Forelimb muscle (tissue), 1 donor: ENCODE results near the gene COQ7. TPM values are rescaled to one million over a fixed set of nuclear protein-coding genes. Genes with fewer than 3 reads are reported as not detected.

Experiments
- DNase-seq: peaks from one replicate; pipeline ENCODE4 v3.0.0-alpha.2; 2013; ENCODE audit warnings: low read depth
- polyA plus RNA-seq: library from polyadenylated mRNA; unstranded; fragments of 120-200 nt; gene quantifications from one replicate; pipeline ENCODE4 v1.2.1, GENCODE V29; 2013; ENCODE audit not compliant: insufficient read length

The COQ7 gene
- polyA plus RNA-seq, 1 donor, result 31.2 TPM

DNA sequence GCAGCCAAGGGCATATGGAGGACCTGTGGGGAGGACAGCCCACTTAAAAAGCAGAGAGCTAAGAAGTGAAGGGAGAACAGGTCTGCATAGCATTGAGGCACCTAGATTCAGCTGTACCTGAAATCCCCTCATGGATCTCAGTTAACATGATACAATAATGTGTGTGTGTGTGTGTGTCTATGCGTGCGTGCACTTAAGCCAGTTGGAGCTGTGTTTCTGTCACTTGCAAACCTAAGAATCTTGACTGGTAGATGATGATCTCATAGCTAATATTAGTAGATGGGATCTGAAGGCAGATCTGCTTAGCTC lies 44.6 kb downstream of the COQ7 start:
- DNase-seq, result no peak

DNA sequence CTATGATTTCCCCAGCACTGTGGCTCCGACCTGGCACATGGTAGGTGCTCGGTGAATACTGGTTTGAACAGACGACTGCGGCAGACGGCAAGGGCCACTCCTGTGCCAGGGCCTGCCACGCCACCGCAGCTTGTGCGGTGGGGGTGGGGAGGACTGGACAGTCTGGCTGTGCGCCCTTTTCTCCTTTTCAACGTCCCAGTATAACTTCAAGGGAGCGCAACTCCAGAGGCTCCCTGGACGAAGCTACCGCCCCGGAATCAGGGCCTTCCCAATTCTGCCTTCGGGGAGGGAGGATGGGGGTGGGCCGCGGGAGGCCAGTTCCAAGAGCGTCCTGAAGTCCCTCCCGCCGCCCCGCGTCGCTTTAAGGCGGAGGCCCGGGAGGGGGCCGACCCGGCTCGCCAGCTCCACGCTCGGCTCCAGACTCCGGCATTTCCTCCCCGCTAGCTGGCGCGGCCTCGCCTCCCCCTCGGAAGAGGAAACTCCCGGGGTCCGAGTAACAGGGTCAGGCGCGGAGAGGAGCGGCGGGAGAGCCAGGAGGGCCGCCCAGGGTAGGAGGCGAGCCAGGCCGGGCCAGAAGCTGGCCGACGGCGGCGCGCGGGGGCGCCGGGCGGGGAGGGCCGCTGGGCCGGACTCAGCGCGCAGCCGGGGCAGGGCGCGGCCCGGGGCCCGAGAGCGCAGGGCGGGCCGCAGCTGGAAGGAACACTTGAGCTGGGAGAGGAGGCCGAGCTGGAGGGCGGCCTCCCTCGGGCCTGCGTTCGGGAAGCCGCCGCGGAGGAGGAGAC lies 46.4 kb downstream of the COQ7 start, which contains the start of gene ITPRIPL2:
Gene ITPRIPL2 (plus strand): TSS at position 388 of the 782 bp plus-strand sequence. CDS start 498 bp downstream, outside the sequence.
- DNase-seq, result no peak

DNA sequence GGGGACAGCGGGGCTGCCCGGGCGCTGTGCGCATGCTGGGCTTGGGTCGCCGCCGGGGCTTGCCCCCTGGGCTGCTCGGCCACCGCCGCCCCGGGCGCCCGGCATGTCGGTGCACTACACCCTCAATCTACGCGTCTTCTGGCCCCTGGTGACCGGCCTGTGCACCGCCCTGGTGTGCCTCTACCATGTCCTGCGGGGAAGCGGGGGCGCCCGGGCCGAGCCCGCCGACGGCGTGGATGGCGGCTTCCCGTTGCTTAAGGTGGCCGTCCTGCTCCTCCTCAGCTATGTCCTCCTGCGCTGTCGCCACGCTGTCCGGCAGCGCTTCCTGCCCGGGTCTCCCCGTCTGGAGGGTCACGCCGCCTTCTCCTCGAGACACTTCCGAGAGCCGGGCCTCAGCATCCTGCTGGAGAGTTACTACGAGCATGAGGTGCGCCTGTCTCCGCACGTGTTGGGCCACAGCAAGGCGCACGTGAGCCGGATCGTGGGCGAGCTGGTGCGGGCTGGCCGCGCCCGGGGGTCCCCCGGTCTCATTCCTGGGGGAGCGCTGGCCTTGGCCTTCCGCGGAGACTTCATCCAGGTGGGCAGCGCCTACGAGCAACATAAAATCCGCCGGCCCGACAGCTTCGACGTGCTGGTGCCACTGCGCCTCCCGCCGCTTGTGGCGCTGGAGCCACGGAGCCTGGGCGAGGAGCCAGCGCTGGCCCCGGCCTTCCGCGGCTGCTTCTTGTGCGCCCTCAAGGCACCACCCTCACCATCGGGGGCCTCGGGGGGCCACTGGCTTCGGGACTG lies 47.1 kb downstream of the COQ7 start:
- no peak for DNase-seq

DNA sequence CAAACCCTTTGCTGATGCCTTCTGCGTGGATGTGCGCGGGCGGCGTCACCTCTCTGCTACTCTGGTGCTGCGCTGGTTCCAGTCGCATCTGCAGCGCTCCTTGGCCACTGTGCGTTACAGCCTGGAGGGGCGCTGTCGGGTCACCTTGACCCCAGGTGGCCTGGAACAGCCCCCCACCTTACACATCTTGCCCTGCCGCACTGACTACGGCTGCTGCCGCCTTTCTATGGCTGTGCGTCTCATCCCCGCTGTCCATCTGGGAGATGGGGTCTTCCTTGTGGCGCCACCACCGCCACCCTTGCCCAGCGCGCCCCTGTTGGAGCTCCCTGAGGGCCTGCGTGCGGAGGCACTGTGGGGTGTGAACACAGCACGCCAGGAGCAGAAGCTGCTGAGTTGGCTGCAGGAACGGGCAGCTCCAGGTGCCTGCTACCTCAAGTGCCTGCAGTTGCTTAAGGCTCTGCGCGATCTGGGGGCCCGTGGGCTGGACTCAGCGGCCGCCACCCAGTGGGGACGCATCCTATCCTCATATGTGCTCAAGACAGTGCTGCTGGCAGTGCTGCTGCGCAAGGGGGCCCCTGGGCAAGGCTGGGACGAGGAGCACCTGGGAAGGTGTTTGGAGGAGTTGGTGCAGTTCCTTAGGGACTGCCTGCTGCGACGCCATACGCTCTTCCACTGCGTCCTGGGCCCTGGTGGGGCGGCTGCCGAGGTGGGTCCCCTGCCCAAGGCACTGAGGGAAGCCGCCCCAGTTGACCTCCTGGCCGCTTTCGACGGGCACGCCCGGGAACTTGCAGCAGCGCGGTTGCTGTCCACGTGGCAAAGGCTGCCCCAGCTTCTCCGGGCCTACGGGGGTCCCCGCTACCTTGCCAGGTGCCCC lies 48.0 kb downstream of the COQ7 start:
- no peak for DNase-seq

DNA sequence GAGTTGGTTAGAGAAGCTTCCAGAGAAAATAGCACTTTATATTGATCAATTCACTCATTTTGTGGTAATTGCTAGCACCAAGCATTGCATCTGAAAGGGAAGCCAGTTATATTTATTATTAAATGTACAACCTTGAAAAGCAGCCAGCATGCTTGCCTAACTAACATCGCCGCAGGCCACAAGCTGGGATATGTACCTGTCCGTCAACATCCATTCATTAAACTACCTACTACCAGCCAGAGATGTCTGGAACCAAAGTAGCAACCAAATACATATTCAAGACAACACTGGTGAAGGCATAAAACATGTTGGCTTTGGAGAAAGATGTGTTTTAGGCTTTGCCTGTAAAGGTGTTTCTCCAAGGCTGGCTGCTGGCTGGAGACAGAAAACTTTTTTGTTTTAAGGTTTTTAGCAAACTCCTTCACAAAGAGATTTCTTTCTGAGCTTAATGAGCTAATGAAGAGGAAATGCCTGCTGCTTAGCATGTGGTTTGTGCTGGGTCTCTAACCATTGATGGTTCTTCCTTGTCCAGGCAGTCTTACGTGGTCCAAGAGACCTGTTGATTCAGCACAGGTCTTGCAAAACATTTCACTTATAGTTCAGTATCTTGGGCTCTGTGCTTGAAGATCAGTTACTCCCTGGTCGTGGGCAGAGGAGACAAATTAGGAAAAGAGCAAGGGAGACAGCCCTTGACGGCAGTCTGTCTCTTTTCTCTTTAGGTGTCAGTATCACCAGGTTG lies 49.5 kb downstream of the COQ7 start:
- no peak for DNase-seq

DNA sequence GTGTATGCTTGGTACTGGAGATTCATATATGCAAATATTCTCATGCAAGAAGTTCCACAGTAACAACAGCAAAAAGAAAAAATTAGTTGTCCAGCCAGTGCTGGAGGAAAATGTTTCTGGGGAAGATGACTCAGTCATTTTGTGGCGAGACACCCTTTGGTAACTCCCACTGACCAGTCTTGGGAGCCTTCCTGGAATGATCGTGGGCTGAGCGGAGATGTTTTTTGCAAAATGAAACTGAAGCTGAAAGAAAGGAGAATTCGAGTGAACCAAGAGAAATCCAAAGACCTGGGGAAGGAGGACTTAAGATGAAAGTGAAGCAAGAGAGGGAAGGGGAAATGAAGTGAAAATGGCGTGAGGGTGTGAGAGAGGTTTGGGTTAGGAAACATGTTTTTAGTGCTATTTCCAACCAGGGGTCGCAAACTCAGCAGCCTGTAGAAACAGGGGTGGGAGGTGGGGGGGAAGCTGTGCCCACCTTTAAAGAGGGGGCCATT lies 51.6 kb downstream of the COQ7 start:
- no peak for DNase-seq

DNA sequence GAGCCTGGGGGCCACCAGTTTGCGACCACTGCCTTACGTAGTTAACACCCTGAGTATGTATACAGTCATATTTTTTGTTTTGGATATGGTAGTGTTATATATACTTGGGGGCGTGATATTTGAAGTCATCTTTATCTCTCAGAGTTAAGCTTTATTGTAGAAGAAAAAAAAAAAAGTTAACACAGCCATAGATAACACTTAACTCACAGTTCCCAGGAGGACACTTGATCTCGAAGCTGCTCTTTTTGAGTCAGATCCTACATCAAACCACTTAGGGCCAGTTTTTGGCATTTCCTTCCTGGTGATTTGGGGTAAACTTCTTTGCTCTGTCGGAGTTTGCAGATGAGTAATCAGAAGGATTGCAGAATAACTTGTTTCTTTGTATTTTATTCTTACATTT lies 52.1 kb downstream of the COQ7 start:
- DNase-seq, result no peak

DNA sequence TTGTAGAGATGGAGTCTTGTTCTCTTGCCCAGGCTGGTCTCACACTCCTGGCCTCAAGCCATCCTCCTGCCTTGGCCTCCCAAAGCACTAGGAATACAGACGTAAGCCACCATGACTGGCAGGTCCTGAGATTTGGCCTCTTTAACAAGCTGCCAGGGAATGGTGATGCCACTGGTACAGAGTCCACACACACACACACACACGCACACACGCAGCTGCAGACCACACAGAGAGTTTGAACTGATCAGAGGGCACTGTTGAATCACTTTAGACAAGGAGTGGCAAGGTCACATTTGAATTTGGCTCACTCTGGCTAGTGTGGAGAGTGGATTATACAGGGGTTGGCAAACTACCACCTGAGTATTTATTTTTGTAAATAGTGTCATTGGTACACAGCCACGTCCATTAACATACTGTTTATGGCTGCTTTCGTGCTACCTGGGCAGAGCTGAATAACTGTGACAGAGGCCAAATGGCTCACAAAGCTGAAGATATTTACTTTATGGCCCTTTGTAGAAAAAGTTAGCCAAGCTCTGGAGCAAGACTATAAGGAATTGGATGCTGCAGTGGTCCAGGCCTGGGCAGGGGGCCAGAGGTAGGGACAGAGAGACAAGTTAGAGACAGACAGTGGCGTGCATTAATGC lies 56.2 kb downstream of the COQ7 start:
- DNase-seq, result no peak

DNA sequence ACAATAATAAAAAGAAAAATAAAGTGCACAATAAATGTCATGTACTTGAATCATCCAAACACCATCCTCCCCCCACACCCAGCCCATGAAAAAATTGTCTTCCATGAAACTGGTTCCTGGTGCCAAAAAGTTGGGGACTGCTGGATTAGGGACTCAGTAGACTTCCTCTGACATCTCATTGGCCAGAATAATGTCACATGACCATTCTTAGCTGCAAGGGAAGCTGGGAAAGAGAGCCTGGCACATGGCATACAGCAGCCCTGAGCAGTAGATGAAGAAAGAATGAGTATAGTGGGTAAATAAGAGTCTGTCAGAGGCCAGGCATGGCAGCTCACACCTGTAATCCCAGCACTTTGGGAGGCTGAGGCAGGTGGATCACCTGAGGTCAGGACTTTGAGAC lies 58.9 kb downstream of the COQ7 start:
- no peak for DNase-seq

DNA sequence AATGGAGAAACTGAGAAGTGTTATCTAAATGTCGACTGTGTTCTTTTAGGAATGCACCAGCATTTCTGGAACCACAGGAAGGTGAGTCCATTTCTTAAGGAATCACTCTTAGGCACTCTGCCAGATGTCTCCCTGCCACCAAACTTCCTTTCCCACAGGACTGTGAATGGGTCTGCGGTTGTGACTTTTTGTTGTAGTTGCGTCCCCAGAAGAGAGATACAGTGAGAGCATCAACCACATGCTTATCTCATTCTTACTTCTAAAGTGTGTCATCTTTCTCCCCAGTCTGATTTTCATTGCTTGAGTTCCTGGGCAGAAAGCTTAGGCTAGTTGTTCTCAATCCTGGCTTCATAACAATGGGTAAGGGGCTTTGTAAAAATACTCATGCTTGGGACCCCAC lies 59.8 kb downstream of the COQ7 start:
- no peak for DNase-seq

DNA sequence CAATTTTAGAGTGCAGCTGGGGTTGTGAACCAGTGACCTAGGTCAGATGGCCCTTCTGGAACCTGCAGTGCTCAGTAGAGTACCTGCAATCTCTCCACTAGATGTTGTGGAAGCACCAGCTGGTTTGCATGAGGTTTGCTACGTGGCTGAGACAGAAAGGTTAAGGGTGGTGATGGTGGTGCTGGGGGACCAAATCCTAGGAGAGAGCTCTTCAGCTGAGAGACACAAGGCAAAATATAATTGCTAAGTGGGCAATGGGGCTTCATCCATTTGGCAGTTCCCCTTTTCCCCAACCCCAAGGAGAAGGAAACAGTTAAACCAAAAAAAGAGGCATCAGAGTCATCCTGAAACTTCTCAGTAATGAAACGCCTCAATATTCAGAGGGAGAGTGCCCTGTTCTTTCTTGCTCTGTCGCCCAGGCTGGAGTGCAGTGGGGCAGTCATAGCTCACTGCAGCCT lies 60.3 kb downstream of the COQ7 start:
- no peak for DNase-seq

DNA sequence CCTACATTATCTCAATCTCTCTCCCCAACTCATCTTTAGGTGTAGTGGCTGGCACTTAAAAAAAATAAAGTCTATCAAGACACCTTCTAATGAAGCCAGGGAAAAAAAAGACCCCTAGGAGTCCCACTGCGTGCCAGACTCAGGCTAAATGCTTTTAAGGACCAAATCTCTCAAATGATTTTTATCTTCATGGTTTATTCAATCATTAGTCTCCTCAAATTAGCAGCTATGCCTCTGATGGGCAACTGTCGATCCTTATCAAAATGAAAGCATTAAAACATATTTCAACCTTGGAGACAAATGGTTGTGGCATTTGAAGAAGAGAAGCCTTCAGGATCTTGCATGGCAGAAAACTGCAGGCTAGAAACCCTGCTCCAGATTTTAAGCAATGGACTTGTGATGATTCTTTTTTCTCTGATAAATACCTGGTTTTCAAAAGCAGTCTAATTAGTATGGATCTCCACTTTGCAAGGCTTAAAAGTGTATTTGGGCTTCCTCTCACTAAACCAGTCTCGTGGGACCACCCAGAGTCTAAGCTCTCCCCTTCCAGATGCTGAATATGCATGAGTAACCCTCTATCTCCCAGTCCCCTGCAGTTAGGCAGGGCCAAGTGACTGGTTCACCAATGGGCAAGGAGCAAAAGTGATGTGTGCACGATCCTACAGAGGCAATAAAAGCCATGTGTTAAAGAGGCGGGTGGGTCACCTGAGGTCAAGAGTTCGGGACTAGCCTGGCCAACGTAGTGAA lies 61.2 kb downstream of the COQ7 start:
- DNase-seq, result no peak

Other genes starting within 250 kb of the COQ7 start
- gene SMG1, start 141.2 kb upstream of the COQ7 start, polyA plus RNA-seq, result 45.0 TPM
- gene TMC7, start 83.7 kb upstream of the COQ7 start, polyA plus RNA-seq, result 1.5 TPM
- gene ITPRIPL2, start 46.4 kb downstream of the COQ7 start, polyA plus RNA-seq, result 21.3 TPM
- 5.9 TPM for gene SYT17, start 100.6 kb downstream of the COQ7 start, polyA plus RNA-seq
- 0.16 TPM for gene CLEC19A, start 218.1 kb downstream of the COQ7 start, polyA plus RNA-seq